Tibial nerve (tissue), 4 donors: Measurements from ENCODE around the gene TIRAP. TPM values are rescaled to one million over a fixed set of nuclear protein-coding genes. Genes with fewer than 3 reads are reported as not detected.

Experiments used
- DNase-seq, 2 donors: peaks; one replicate each; pipeline ENCODE4 v3.0.0-alpha.2; 2019; ENCODE audit warnings: low spot score in 2 of 2
- H3K27ac ChIP-seq, 4 donors: fragments of 200-600 bp; sonication (generic) in 3 of 4; one replicate each; pipeline ENCODE4 v1.5.1; 2017 to 2019; ENCODE audit warnings: mild to moderate bottlenecking in 1 of 4
- H3K27me3 ChIP-seq, 2 donors: fragments of 200-600 bp; sonication (generic) in 1 of 2; one replicate each; pipeline versions ENCODE4 v1.5.1 to v1.6.0; 2017 to 2019
- H3K36me3 ChIP-seq, 3 donors: fragments of 200-600 bp; sonication (generic); one replicate each; pipeline ENCODE4 v1.5.1; 2018 to 2019
- H3K4me1 ChIP-seq, 4 donors: fragments of 200-600 bp; sonication (generic) in 3 of 4; one replicate each; pipeline ENCODE4 v1.5.1; 2017 to 2019
- H3K4me3 ChIP-seq, 4 donors: fragments of 200-600 bp; sonication (generic) in 3 of 4; one replicate each; pipeline ENCODE4 v1.5.1; 2017 to 2019; ENCODE audit warnings: mild to moderate bottlenecking in 1 of 4, moderate library complexity in 1 of 4
- H3K9me3 ChIP-seq, 4 donors: fragments of 200-600 bp; sonication (generic) in 3 of 4; one replicate each; pipeline ENCODE4 v1.5.1; 2017 to 2019
- EP300 ChIP-seq, 2 donors: sonication (generic); formaldehyde crosslinking; IDR thresholded peaks; one replicate each; pipeline ENCODE4 v1.6.1; 2017; ENCODE audit warnings: antibody characterized with exemption in 2 of 2, mild to moderate bottlenecking in 1 of 2
- POLR2A ChIP-seq, 2 donors: fragments of 450-650 bp; IDR thresholded peaks; one replicate each; pipeline ENCODE4 v1.6.1; 2017; ENCODE audit warnings: antibody characterized with exemption in 2 of 2, mild to moderate bottlenecking in 2 of 2, moderate library complexity in 2 of 2
- WGBS, 2 donors: methylation state at CpG; one replicate each; pipeline ENCODE4 v1.1.5; 2018; 5-methylcytosine and 5-hydroxymethylcytosine counted together
- total RNA-seq, 4 donors: library from RNA; depleted of rRNA; stranded (reverse); fragments of >200 nt; gene quantifications; one replicate each; pipeline ENCODE4 v1.1.0, GENCODE V29; 2016
- TF ChIP-seq, protein P1 (sequence below), 5 experiments: fragments of 200-600 bp in 3 of 5; fragments of 450-650 bp in 2 of 5; sonication (generic) in 3 of 5; IDR thresholded peaks; one replicate each; pipeline ENCODE4 v1.5.1; 2016 to 2019; ENCODE audit warnings: antibody characterized with exemption in 5 of 5, mild to moderate bottlenecking in 3 of 5, moderate library complexity in 2 of 5

The TIRAP gene
- total RNA-seq, 4 donors from 2014 or later, result 13.8 to 16.3 (median 14.6) TPM

DNA sequence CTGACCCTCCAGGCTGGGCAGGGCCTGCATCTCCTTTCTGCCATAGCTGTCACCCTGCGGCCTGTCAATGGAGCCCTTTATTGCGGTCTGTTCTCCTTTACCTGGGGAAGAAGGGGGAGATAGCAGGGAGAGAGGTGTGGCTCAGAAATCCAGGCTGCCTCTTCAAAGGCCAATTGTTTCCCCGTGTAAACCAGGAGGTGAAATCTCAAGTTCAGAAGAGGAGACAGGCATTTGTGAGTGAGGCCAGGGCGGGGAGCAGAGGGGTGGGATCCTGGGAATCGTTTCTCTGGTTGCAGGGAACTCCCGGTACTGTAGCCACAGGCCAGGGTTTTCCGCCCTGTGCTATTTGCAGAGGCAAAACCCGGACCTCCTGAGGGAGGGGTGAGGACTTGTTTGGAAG, 30.1 kb downstream of the TIRAP start:
- peaks cover 0 to 24% (median 0%) of the 10 kb centered on the region in 3 donors for H3K36me3 ChIP-seq
- no peak overlapping the region for H3K4me3 ChIP-seq
- no peaks in the 10 kb centered on the region for H3K9me3 ChIP-seq
- H3K27me3 ChIP-seq, result no peaks in the 10 kb centered on the region
- peaks cover 0 to 47% (median 17%) of the 10 kb centered on the region in 4 donors for H3K4me1 ChIP-seq
- TF ChIP-seq, protein P1, sequence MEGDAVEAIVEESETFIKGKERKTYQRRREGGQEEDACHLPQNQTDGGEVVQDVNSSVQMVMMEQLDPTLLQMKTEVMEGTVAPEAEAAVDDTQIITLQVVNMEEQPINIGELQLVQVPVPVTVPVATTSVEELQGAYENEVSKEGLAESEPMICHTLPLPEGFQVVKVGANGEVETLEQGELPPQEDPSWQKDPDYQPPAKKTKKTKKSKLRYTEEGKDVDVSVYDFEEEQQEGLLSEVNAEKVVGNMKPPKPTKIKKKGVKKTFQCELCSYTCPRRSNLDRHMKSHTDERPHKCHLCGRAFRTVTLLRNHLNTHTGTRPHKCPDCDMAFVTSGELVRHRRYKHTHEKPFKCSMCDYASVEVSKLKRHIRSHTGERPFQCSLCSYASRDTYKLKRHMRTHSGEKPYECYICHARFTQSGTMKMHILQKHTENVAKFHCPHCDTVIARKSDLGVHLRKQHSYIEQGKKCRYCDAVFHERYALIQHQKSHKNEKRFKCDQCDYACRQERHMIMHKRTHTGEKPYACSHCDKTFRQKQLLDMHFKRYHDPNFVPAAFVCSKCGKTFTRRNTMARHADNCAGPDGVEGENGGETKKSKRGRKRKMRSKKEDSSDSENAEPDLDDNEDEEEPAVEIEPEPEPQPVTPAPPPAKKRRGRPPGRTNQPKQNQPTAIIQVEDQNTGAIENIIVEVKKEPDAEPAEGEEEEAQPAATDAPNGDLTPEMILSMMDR (IDR thresholded peaks at IDR 0.05), result no peak
- TF ChIP-seq POLR2A (IDR thresholded peaks at IDR 0.05), result no peak
- TF ChIP-seq EP300 (IDR thresholded peaks at IDR 0.05), result no peak
- DNase-seq, result no peak
- H3K27ac ChIP-seq, result peak overlapping the region in 1 of 4 donors; percentile 43
- WGBS, 2 donors, result 55 to 68% methylated on average over 8 of the region's 8 CpGs

DNA sequence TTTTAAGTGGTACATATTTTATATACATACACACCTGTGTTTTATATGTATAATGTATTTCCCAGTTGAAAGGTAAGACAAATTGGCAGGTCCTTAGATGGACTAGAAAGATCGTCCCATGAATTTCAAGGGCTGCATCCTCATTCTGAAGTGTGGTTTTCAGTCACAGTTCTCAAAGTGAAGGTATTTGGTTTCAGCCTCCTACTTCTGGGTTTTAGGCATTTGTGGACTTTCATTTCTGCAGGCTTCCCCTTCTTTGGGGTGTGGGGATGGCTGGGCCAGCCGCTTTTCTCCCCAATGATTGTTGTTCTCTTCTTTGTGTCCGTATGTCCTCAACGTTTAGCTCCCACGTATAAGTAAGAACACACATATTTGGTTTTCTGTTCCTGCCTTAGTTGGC, 30.9 kb downstream of the TIRAP start:
- H3K4me1 ChIP-seq, result peaks cover 0 to 48% (median 23%) of the 10 kb centered on the region in 4 donors
- TF ChIP-seq POLR2A (IDR thresholded peaks at IDR 0.05) (no peak), EP300 (IDR thresholded peaks at IDR 0.05) (no peak)
- TF ChIP-seq, protein P1 (IDR thresholded peaks at IDR 0.05), result no peak
- H3K27me3 ChIP-seq, result no peaks in the 10 kb centered on the region
- peaks cover 0 to 24% (median 0%) of the 10 kb centered on the region in 3 donors for H3K36me3 ChIP-seq
- DNase-seq, result no peak
- no peak overlapping the region for H3K4me3 ChIP-seq
- H3K27ac ChIP-seq, result no peak overlapping the region
- WGBS, 2 donors, result 79 to 81% methylated on average over 5 of the region's 5 CpGs
- H3K9me3 ChIP-seq, result no peaks in the 10 kb centered on the region

DNA sequence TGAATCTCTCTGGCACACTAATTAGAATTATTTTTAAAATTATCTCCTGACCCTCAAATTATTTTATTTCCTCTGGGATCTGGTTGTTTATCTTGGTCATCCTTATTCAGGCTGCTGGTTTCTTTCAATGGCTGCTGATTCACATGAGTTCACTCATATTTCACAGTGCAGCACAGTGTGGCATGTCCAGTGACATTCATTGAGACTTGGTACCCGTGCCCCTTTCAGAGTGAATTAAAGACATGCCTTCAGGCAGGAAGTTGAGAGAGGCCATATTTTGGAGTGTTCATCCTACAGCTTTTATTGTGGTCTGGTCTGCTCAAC, 34.5 kb downstream of the TIRAP start:
- Histone ChIP-seq H3K4me1 (peaks cover 0 to 43% (median 21%) of the 10 kb centered on the region in 4 donors), H3K4me3 (peak overlapping the region in 1 of 4 donors; percentile 25), H3K9me3 (no peaks in the 10 kb centered on the region), H3K36me3 (peaks cover 0 to 18% (median 0%) of the 10 kb centered on the region in 3 donors), H3K27me3 (no peaks in the 10 kb centered on the region), H3K27ac (peak overlapping the region; percentile 64 to 96 (median 79))
- 12 to 20% methylated on average over 1 of the region's 1 CpG for WGBS, 2 donors
- no peak for DNase-seq
- no peak for TF ChIP-seq EP300 (IDR thresholded peaks at IDR 0.05)
- TF ChIP-seq, protein P1 (IDR thresholded peaks at IDR 0.05), result no peak
- no peak for TF ChIP-seq POLR2A (IDR thresholded peaks at IDR 0.05)

DNA sequence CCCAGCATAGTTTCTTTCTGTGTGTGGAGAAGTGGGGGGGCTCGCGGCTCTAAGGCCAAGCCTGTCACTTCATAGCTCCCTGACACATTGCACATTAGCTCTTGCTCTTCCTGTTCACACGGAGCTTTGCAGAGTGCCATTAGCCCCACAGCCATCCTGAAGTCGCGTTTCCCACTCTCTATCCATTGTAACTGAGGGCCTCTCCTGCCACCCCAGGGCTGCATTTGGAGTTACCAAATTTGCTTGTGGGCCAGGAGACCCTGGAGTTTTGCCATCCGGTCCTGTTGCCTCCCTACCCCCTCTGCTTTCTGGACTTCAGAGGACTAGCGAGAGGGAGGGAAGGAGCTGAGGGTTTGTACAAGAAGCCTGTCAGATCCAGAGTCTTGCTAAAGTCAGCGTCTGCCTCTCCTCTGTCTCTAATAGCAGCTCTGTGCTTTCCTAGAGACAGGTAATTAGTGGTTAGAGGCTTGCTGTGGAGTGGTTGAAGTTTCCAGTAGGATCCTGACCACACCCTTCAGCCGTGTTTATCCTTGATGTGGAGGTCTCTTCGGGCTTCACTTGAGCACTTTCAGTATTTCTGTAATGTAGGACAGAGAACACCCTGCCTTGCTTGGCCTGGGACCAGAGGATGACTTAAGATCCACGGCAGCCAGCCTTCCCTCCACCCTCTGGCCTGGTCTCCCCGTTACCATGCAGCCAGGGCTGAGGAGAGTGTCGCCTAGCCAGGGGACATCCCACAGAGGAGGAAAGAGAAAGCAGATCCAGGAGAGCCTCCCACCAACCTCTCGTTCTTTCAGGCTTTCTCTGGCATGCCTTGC, 35.1 kb downstream of the TIRAP start:
- peak; percentile 73 to 83 for DNase-seq
- H3K9me3 ChIP-seq, result no peaks in the 10 kb centered on the region
- H3K27me3 ChIP-seq, result no peaks in the 10 kb centered on the region
- peaks cover 0 to 12% (median 0%) of the 10 kb centered on the region in 3 donors for H3K36me3 ChIP-seq
- peak overlapping the region; percentile 1 to 25 (median 6) for H3K4me3 ChIP-seq
- peak overlapping the region; percentile 64 to 96 (median 79) for H3K27ac ChIP-seq
- TF ChIP-seq POLR2A (IDR thresholded peaks at IDR 0.05) (peak in 1 of 2 donors; percentile 15), EP300 (IDR thresholded peaks at IDR 0.05) (peak; percentile 13 to 62)
- TF ChIP-seq, protein P1 (IDR thresholded peaks at IDR 0.05), result no peak
- 10 to 23% methylated on average over 14 of the region's 14 CpGs for WGBS, 2 donors
- H3K4me1 ChIP-seq, result peaks cover 0 to 37% (median 21%) of the 10 kb centered on the region in 4 donors
